Breast epithelium (tissue), 3 donors: ENCODE data around the gene GPAM.

Experiments used
- POLR2AphosphoS5 ChIP-seq, 3 donors: sonication (generic); formaldehyde crosslinking; IDR thresholded peaks; one replicate each; pipeline ENCODE4 v1.6.1; 2017; ENCODE audit warnings: antibody characterized with exemption in 3 of 3
- TF ChIP-seq, protein P1 (sequence below), 3 donors: fragments of 450-650 bp; IDR thresholded peaks; one replicate each; pipeline ENCODE4 v1.5.1; 2016 to 2017; ENCODE audit warnings: antibody characterized with exemption in 3 of 3, mild to moderate bottlenecking in 3 of 3, moderate library complexity in 3 of 3

DNA sequence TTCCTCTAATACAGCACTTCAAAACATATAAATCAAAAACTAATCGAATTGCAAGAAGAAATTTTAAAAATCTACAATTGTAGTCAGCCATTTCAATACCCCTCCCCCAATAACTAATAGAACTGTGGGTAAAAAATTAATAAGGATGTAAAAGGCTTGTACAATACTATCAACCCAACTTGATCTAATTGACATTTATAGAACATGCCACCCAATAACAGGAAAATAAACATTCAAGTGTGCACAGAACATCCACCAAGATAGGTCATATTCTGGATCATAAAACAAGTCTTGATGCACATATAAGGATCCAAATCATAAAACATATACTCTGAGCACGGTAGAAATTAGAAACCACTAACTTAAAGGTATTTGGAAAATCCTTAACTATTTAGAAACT lies 4.0 kb upstream of the GPAM start:
- TF ChIP-seq POLR2AphosphoS5 (IDR thresholded peaks at IDR 0.05) = no peak
- TF ChIP-seq, protein P1, sequence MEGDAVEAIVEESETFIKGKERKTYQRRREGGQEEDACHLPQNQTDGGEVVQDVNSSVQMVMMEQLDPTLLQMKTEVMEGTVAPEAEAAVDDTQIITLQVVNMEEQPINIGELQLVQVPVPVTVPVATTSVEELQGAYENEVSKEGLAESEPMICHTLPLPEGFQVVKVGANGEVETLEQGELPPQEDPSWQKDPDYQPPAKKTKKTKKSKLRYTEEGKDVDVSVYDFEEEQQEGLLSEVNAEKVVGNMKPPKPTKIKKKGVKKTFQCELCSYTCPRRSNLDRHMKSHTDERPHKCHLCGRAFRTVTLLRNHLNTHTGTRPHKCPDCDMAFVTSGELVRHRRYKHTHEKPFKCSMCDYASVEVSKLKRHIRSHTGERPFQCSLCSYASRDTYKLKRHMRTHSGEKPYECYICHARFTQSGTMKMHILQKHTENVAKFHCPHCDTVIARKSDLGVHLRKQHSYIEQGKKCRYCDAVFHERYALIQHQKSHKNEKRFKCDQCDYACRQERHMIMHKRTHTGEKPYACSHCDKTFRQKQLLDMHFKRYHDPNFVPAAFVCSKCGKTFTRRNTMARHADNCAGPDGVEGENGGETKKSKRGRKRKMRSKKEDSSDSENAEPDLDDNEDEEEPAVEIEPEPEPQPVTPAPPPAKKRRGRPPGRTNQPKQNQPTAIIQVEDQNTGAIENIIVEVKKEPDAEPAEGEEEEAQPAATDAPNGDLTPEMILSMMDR (IDR thresholded peaks at IDR 0.05) = no peak
